ENCODE data around the gene C12orf54. TPM values are rescaled to one million over a fixed set of nuclear protein-coding genes. Genes with fewer than 3 reads are reported as not detected.

The C12orf54 gene
- total RNA-seq, 1 donor from 2014 or later: 1.2 TPM

- H3K4me1 ChIP-seq (ENCODE audit: insufficient read depth, low read length): no peaks in the 10 kb centered on the region
These were observed 26.7 kb downstream of the C12orf54 start for GRCh38 chr12:48508987-48509386.

GRCh38 chr12:48510111-48510510 is 27.8 kb downstream of the C12orf54 start:
- no peaks in the 10 kb centered on the region for H3K79me2 ChIP-seq (ENCODE audit: insufficient read depth, low read length)
- no peak overlapping the region for H3K4me3 ChIP-seq (ENCODE audit: insufficient read depth, low read depth, low read length)
- FAIRE-seq: no peak
- H3K4me1 ChIP-seq (ENCODE audit: insufficient read depth, low read length): no peaks in the 10 kb centered on the region
- no peak overlapping the region for H3K4me3 Mint-ChIP-seq (ENCODE audit: unreplicated experiment)
- no peaks in the 10 kb centered on the region for H3K27me3 ChIP-seq (ENCODE audit: insufficient read depth, low read length)
- H3K9ac ChIP-seq (ENCODE audit: low read length): no peak overlapping the region
- H3K27me3 Mint-ChIP-seq (ENCODE audit: low read depth, unreplicated experiment): no peaks in the 10 kb centered on the region
- DNase-seq (ENCODE audit: low read depth): no peak
- no peak overlapping the region for H3K27ac Mint-ChIP-seq (ENCODE audit: unreplicated experiment)
- H3K9me3 Mint-ChIP-seq (ENCODE audit: unreplicated experiment): peaks cover 10% of the 10 kb centered on the region
- H3K9me3 ChIP-seq (ENCODE audit: insufficient read depth, low read depth, low read length): no peaks in the 10 kb centered on the region
- H4K20me1 ChIP-seq (ENCODE audit: insufficient read depth, low read length): no peaks in the 10 kb centered on the region
- no peak overlapping the region for H3K4me2 ChIP-seq (ENCODE audit: low read length)
- no peak overlapping the region for H3K27ac ChIP-seq (ENCODE audit: low read depth, low read length)
- H3K36me3 Mint-ChIP-seq (ENCODE audit: low read depth, unreplicated experiment): no peaks in the 10 kb centered on the region
- H2AFZ ChIP-seq (ENCODE audit: low read depth, low read length): no peak overlapping the region
- no peaks in the 10 kb centered on the region for H3K36me3 ChIP-seq (ENCODE audit: insufficient read depth, low read length)
- TF ChIP-seq CTCF (IDR thresholded peaks at IDR 0.05; ENCODE audit: insufficient read depth, low read depth, low read length) (no peak), EZH2 (IDR thresholded peaks at IDR 0.05; ENCODE audit: insufficient read depth, low read length) (no peak)
- no peaks in the 10 kb centered on the region for H3K4me1 Mint-ChIP-seq (ENCODE audit: low read depth, unreplicated experiment)

More at GRCh38 chr12:48508987-48509386, 26.7 kb downstream of the C12orf54 start:
- Mint-ChIP-seq H3K27ac (ENCODE audit: unreplicated experiment) (no peak overlapping the region), H3K36me3 (ENCODE audit: low read depth, unreplicated experiment) (no peaks in the 10 kb centered on the region), H3K27me3 (ENCODE audit: low read depth, unreplicated experiment) (peaks cover 6% of the 10 kb centered on the region), H3K9me3 (ENCODE audit: unreplicated experiment) (peaks cover 10% of the 10 kb centered on the region), H3K4me1 (ENCODE audit: low read depth, unreplicated experiment) (no peaks in the 10 kb centered on the region), H3K4me3 (ENCODE audit: unreplicated experiment) (no peak overlapping the region)
- no peak overlapping the region for H2AFZ ChIP-seq (ENCODE audit: low read depth, low read length)
- H3K27me3 ChIP-seq (ENCODE audit: insufficient read depth, low read length): no peaks in the 10 kb centered on the region
- H3K79me2 ChIP-seq (ENCODE audit: insufficient read depth, low read length): no peaks in the 10 kb centered on the region
- no peaks in the 10 kb centered on the region for H3K9me3 ChIP-seq (ENCODE audit: insufficient read depth, low read depth, low read length)
- no peak for FAIRE-seq
- no peak for DNase-seq (ENCODE audit: low read depth)
- no peak overlapping the region for H3K4me2 ChIP-seq (ENCODE audit: low read length)
- no peak for TF ChIP-seq EZH2 (IDR thresholded peaks at IDR 0.05; ENCODE audit: insufficient read depth, low read length)
- no peak overlapping the region for H3K9ac ChIP-seq (ENCODE audit: low read length)
- H3K36me3 ChIP-seq (ENCODE audit: insufficient read depth, low read length): no peaks in the 10 kb centered on the region
- H3K27ac ChIP-seq (ENCODE audit: low read depth, low read length): no peak overlapping the region
- H3K4me3 ChIP-seq (ENCODE audit: insufficient read depth, low read depth, low read length): no peak overlapping the region
- no peaks in the 10 kb centered on the region for H4K20me1 ChIP-seq (ENCODE audit: insufficient read depth, low read length)

- H3K9me3 Mint-ChIP-seq (ENCODE audit: unreplicated experiment): peaks cover 10% of the 10 kb centered on the region
These were observed 30.6 kb downstream of the C12orf54 start for GRCh38 chr12:48512855-48513254.

More at GRCh38 chr12:48512855-48513254, 30.6 kb downstream of the C12orf54 start:
- Histone ChIP-seq H3K27me3 (ENCODE audit: insufficient read depth, low read length) (no peaks in the 10 kb centered on the region), H3K9me3 (ENCODE audit: insufficient read depth, low read depth, low read length) (no peaks in the 10 kb centered on the region), H3K4me1 (ENCODE audit: insufficient read depth, low read length) (no peaks in the 10 kb centered on the region), H2AFZ (ENCODE audit: low read depth, low read length) (no peak overlapping the region), H3K79me2 (ENCODE audit: insufficient read depth, low read length) (no peaks in the 10 kb centered on the region), H3K4me2 (ENCODE audit: low read length) (no peak overlapping the region), H3K27ac (ENCODE audit: low read depth, low read length) (no peak overlapping the region), H3K4me3 (ENCODE audit: insufficient read depth, low read depth, low read length) (no peak overlapping the region), H3K9ac (ENCODE audit: low read length) (no peak overlapping the region), H4K20me1 (ENCODE audit: insufficient read depth, low read length) (no peaks in the 10 kb centered on the region), H3K36me3 (ENCODE audit: insufficient read depth, low read length) (no peaks in the 10 kb centered on the region)
- no peaks in the 10 kb centered on the region for H3K36me3 Mint-ChIP-seq (ENCODE audit: low read depth, unreplicated experiment)
- H3K4me3 Mint-ChIP-seq (ENCODE audit: unreplicated experiment): no peak overlapping the region
- FAIRE-seq: no peak
- no peak for DNase-seq (ENCODE audit: low read depth)
- no peaks in the 10 kb centered on the region for H3K4me1 Mint-ChIP-seq (ENCODE audit: low read depth, unreplicated experiment)
- no peak overlapping the region for H3K27ac Mint-ChIP-seq (ENCODE audit: unreplicated experiment)
- H3K27me3 Mint-ChIP-seq (ENCODE audit: low read depth, unreplicated experiment): no peaks in the 10 kb centered on the region
- no peak for TF ChIP-seq EZH2 (IDR thresholded peaks at IDR 0.05; ENCODE audit: insufficient read depth, low read length)
- TF ChIP-seq CTCF (IDR thresholded peaks at IDR 0.05; ENCODE audit: insufficient read depth, low read depth, low read length): no peak
